ENCODE measurements around the gene SHROOM2. TPM values are rescaled to one million over a fixed set of nuclear protein-coding genes. Genes with fewer than 3 reads are reported as not detected.

Gene SHROOM2
- total RNA-seq, 1 donor = under 0.01 TPM

DNA sequence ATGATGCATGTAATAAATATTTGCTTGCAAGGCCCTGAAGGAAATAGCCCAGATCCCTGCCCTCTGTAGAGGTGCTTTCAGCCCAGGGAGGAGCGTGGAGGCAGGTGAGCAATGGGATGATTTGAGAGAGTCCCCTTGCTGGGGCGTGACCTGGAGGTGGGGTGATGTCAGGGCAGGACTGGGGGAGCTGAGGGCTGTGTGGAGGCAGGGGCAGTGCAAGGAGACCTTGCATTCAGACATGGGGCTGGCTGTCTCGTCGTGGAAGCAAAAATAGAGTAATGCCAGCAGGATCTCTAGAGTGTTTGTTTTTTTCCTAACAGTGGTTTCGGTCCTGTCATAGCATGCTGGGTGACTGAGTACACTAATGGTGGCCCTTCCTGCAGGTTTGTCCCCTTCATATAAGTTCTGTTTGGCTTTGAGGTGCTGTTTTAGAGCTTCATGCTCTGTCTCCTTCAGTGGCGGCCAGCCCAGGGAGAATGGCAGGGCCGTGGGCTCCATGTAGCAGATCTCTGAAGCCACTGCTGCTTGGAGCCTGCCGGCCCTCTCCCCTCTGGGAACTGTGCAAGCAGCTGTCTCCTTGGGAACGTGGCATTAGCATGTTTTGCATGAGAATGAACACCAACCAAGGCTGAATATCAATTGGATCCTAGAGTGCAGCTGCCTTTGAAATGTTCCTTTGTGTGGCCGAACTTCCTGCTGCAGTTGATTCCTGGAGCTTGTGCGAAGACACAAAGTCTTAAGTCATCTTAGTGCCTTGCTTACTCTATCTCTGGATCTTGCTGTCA is 141.7 kb downstream of the SHROOM2 start:
- DNase-seq (ENCODE audit: low read depth in 2 of 3, low spot score in 2 of 3) = no peak

DNA sequence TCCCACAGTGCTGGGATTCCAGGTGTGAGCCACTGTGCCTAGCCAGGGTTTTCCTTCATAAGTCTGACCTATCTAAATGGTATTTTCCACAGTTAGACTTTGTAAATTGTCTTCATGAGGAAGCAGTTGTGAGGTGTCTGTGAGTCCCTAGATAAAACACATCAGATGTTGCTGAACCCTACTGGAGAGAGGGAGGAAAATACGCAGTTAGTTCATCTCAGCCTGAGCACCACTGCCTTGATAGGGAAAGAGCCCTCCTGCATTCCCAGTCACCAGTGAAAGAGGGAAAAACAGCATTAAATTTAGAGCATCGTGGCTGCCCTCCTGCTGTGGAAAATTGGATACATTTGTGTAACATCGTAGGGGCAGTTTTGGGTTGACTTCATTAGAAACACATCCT is 149.2 kb downstream of the SHROOM2 start:
- no peak for DNase-seq (ENCODE audit: low read depth in 2 of 3, low spot score in 2 of 3)

DNA sequence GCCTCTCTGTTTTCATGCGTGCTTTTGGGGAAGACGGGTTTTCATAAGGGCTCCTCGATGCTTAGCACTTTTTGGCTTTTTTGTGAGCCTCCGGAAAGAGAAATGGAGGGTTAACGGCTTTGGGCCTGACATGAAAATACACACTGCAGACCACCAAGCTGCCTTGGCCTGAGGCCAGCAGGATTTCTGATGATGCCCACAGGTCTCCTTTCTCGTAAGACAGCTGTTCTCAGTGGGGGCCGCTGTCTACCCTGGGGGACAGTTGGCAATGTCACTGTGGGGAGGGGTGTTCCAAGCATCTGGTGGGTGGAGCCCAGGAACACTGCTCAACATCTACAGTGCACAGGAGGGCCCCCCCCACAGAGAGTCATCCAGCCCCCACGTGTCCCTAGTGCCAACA is 151.5 kb downstream of the SHROOM2 start:
- no peak for DNase-seq (ENCODE audit: low read depth in 2 of 3, low spot score in 2 of 3)

DNA sequence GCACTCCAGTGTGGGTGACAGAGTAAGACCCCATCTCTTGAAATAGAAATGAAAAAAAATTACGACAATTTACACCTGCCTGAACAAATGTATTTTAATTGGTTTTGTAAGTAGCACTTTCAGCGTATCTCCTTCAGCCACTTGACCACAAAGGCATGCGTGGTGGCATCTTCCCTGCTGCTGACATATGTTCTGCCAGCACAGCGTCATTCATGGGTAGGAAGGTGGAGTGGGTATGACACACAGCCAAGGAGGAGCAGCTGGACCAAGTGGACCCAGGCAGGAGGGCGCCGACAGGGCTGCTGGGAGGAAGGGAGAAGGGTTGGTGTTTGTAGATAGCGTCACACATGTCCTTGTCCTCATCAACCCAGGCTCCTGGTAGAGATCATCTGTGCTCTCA is 152.3 kb downstream of the SHROOM2 start:
- no peak for DNase-seq (ENCODE audit: low read depth in 2 of 3, low spot score in 2 of 3)

DNA sequence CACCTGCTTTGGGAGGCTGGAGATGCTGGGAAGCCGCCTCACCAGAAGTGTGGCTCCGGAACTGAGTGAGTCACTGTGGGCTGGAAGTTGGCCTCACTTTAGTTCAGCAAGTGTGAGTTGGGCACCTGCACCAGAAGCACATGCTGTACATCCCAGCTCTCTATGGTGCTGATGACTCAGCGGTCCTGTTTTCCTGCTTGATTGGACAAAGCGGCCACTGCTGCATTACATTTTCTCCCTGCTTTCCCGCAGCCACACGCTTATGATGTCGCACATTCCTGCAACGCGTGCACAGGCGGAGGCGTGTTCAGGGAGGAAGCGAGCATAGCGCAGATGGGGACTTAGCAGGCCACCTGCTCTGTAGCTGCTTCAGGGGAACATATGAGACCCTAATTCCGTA is 154.2 kb downstream of the SHROOM2 start:
- DNase-seq (ENCODE audit: low read depth in 2 of 3, low spot score in 2 of 3) = peak in 2 of 3 donors; percentile 50 to 67

DNA sequence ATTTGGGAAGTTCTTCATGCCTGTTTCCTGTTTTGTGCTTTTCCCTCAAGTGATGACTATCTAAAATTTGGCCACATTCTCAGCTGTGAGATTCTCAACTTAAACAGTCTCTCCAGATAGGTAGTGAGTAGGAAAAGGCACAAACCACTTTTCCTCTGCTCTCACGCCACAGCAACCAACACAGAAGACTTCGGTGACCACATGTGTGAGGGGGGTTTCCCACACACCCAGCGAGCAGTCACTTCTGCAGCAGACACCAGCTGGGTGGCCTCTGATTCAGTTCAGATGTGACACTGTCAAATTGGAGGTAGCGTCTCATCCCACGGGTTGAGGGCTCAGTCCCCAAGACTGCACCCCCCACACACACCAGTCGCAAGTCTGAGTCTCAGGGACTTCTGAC is 155.9 kb downstream of the SHROOM2 start:
- DNase-seq (ENCODE audit: low read depth in 2 of 3, low spot score in 2 of 3) = peak in 2 of 3 donors; percentile 80

DNA sequence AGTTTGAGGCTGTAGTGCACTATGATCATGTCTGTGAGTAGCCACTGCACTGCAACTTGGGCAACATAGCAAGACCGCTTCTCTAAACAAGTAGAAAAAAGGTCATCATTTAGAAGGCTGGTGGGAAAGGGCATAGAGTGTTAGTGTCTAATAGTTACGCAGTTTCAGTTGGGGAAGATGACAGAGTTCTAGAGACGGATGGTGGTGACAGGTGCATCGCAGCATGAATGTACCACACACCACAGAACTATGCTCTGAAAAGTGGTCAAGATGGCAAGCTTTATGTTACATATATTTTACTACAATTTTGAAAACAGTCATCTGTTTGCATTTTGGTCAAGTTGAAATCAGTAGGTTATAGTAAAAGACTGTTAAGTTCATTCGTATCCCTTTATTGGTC is 157.2 kb downstream of the SHROOM2 start:
- no peak for DNase-seq (ENCODE audit: low read depth in 2 of 3, low spot score in 2 of 3)

DNA sequence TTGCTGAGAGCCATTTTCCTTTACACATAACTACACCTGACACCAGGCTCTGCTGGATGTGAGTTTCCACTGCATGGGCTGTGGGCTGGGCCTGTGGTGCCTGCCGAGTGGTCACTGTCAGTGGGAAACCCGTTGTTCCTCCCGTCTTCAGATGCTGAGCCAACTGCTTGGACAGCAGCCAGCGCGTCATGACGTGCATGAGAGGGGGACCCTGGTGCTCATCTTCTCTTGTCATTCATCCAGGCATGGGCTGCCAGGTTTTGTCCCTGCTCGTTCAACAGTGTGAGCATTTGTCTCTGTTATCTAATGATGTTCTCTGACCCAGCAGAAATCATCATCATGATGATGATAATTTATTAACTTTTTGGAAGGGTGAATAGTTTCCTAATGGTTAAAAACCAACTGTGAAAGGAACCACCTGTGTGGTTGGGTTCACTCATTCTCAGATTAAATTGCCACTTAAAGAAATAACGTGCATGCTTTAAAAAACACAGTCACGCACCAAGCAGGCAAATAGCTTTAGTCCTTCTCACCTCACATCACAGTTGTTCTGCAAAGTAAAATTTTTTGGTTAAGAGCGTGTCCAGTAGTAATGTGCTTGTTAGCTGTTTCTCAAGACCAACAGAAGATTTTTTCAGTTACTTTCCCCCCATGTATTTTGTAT is 161.0 kb downstream of the SHROOM2 start:
- no peak for DNase-seq (ENCODE audit: low read depth in 2 of 3, low spot score in 2 of 3)

DNA sequence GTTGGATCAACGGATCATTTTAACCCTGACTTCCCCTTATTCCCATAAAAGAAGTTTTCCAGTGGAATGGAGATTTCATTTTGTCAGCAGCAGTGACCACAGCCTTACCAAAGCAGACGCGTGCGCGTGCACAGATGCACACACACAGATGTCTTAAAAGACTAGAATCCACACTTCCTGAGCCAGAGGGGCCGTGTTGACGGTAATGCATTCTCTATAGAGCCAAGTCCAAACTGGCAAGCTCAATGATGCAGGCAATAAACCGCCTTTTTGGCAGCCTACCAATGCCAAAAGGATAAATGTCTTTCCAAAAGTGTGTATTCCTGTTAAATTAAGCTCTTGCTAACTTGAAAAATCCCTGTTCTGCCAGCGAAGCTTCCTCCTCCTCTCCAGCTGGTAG is 162.2 kb downstream of the SHROOM2 start:
- DNase-seq (ENCODE audit: low read depth in 2 of 3, low spot score in 2 of 3) = no peak

DNA sequence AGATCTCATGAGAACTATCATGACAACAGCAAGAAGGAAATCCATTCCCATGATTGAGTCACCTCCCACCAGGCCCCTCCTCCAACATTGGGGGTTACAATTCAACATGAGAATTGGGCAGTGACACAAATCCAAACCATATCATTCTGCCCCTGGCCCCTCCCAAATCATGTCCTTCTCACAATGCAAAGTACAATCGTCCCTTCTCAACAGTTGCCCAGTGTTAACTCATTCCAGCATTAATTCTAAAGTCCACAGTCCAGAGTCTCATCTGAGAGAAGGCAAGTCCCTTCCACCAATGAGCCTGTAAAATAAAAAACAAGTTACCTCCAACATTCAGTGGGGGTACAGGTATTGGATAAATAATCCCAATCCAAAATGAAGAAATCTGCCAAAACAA is 166.1 kb downstream of the SHROOM2 start:
- no peak for DNase-seq (ENCODE audit: low read depth in 2 of 3, low spot score in 2 of 3)

DNA sequence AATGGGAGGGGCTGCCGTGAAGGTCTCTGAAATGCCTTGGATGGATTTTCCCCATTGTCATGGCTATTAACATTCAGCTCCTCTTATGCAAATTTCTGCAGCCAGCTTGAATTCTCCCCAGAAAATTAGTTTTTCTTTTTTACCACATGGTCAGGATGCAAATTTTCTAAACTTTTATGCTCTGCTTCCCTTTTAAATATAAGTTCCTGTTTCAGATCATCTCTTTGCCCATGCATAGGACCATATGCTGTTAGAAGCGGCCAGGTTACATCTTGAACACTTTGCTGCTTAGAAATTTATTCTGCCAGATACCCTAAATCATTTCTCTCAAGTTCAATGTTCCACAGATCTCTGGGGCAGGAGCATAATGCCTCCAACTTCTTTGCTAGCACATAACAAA is 167.2 kb downstream of the SHROOM2 start:
- no peak for DNase-seq (ENCODE audit: low read depth in 2 of 3, low spot score in 2 of 3)

DNA sequence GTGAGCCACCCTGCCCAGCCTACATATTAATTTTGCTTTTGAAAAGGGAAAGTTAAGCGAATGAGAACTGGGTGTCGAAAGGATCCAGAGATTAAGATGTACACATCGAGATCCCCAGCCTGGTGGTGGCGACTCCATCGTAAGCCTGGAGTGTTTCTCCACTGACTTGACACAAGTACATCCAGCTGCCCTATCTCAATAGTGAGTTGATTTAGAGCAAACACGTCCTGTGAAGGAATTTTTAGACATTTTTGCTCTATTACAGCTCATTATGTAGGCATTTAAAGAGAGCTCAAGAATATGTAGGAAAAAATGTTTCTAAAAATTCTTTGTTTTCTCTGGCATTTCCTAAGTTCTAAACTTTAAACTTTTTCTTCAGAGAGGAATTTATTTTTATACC is 169.3 kb downstream of the SHROOM2 start:
- no peak for DNase-seq (ENCODE audit: low read depth in 2 of 3, low spot score in 2 of 3)

DNA sequence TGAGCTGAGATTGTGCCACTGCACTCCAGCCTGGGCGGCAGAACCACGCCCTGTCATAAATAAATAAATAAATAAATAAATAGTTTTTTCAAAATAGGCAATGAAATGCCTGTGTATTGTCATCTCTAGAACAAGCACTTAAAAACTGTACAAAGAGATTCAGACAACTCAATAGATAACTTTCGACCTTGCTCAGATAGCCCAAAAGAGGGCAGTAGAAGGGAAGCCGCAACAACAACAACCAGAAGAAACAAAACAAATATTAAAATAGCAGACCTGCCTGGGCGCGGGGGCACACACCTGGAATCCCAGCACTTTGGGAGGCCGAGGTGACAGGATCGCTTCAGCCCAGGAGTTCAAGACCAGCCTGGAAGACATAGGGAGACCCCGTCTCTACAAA is 171.5 kb downstream of the SHROOM2 start:
- DNase-seq (ENCODE audit: low read depth in 2 of 3, low spot score in 2 of 3) = no peak

DNA sequence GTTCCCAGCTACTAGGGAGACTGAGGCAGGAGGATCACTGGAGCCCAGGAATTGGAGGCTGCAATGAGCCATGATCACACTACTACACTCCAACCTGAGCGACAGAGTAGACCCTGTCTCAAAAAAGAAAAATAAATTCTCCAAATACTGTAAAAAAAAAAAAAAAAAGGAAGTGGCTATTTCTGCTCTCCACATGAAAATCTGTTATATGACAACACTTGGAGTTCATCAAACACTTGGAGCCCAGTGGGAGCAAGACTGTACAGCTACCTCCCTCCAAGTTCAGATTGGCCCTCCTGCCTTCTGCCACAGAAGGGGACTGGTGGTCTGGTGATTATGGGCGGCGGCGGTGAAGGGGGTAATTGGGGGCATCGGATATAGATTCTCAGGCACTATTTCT is 172.0 kb downstream of the SHROOM2 start:
- no peak for DNase-seq (ENCODE audit: low read depth in 2 of 3, low spot score in 2 of 3)

DNA sequence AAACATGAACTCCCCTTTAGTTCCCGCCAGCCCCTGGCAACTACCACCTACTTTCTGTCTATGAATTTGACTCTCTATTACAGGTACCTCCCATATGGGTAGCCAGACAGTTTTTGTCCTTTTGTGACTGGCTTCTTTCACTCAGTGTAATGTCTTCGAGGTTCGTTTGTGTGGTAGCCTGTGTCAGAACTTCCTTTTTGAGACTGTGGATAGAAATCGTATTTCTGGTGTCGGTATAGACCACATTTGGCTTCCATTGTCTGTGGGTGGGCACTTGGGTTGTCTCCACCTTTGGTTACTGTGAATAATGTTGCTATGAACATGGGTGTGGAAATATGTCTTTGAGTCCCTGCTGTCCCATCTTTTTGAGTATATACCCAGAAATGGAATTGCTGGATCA is 175.5 kb downstream of the SHROOM2 start:
- DNase-seq (ENCODE audit: low read depth in 2 of 3, low spot score in 2 of 3) = no peak

DNA sequence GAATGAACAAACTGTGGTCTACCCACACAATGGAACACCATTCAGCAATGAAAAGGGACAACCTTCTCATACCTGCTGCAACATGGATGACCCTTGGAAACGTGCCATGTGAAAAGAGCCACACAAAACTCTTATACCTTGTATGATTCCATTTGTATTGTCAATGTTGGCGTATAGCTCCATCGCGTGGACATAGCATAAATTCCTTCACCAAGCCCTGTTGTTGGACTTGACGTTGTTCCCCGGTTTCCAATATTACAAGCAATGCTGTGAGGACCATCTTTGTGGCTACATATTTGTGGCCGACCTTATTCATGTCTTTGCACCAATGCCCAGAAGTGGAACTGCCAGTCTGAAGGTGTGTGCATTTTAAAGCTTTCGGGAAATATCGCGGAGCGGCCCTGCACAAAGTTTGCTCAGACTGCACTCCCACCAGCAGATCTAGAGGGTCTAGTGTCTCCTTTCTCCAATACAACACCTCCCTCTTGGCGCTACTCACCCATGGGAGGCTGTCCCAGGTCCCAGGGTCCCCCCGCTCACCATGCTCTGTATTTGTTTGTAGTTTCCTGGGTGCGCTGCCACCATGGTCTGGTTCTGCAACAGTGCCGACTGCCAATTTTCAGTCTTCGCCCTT is 180.7 kb downstream of the SHROOM2 start, which contains the start of gene CLDN34:
CLDN34 (plus strand) TSS at position 584 of the 634 bp plus-strand sequence; CDS start at position 584, 0 bp downstream.
- DNase-seq (ENCODE audit: low read depth in 2 of 3, low spot score in 2 of 3) = no peak

DNA sequence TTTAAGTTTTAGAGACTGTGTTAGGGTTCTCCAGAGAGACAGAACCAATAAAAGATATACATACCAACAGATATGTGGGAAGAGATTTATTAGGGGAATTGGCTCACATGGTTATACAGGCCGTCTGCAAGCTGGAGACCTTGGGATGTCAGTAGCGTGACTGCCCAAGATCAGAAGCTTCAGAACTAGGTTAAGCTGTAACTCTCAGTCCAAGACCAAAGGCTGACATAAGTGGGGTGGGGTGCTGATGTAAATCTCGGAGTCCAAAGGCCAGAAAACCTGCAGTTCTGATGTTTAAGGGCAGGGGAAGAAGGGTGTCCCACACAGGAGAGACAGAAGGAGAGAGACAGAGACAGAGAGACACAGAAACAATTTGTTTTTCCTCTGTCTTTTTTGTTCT is 191.4 kb downstream of the SHROOM2 start:
- no peak for DNase-seq (ENCODE audit: low read depth in 2 of 3, low spot score in 2 of 3)

DNA sequence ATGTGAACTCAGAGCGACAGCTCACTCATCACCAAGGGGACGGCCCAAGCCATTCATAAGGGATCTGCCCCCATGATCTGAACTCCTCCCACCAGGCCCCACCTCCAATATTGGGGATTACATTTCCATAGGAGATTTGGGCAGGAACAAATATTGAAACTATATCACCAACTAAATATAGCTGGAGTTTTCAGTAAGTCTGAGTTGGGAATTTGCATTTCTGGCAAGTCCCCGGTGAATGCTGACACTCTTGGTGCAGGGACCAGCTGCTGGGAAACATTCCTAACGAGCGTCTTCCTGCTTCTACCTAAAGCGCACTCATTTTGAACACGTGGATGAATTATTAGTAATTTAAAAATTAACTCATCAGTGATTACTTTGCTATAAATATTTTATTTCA is 194.2 kb downstream of the SHROOM2 start:
- DNase-seq (ENCODE audit: low read depth in 2 of 3, low spot score in 2 of 3) = no peak

DNA sequence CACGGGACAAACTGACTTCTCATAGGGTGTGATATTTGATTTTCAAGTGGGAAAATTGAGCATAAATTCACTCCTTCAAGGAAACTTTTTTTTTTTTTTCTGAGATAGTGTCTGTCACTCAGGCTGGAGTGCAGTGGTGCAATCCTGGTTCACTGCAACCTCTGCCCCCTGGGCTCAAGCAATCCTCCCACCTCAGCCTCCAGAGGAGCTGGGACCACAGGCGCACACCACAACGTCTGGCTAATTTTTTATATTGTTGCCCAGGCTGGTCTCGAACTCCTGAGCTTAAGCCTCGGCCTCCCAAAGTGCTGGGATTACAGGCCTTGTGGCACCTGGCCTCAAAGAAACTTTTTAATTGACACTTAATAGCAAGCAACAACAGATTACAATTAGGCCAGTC is 194.7 kb downstream of the SHROOM2 start:
- no peak for DNase-seq (ENCODE audit: low read depth in 2 of 3, low spot score in 2 of 3)

DNA sequence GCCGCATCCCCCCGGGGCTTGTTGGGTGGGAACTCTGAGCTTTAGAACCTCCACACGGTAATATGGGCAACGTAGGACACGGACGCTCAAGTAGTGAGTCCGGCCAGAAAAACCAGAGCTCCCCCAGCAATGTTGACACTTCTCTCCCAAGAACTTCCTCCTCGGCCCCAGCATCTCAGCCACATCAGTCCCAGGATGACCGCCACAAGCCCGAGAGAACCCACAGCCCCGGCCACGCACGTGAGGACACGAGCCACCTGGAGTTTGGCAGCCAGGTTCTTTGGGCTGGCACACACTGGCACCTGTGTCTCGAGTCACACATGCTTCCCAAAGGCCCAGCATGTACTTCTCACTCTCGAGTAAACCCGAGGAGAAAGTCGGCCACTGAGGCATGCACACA is 197.2 kb downstream of the SHROOM2 start:
- DNase-seq (ENCODE audit: low read depth in 2 of 3, low spot score in 2 of 3) = no peak

DNA sequence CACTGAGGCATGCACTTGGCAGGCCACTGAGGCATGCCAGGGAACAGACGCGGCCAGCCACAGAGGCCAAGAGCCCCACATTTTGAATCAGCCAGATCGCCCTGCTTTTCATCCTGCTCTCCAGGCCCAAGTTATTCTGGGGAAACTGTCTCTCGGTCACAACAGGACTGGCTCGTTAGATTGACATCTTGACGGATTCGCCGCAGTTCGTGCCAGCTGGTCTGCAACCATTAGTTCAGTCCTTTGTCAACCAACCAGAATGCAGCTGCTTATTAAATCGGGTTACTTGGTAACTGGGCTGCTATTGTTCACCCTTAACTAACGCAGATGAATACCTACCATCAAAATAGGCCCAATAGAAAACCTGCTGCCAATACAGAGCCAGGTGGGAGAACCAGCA is 197.6 kb downstream of the SHROOM2 start:
- no peak for DNase-seq (ENCODE audit: low read depth in 2 of 3, low spot score in 2 of 3)

DNA sequence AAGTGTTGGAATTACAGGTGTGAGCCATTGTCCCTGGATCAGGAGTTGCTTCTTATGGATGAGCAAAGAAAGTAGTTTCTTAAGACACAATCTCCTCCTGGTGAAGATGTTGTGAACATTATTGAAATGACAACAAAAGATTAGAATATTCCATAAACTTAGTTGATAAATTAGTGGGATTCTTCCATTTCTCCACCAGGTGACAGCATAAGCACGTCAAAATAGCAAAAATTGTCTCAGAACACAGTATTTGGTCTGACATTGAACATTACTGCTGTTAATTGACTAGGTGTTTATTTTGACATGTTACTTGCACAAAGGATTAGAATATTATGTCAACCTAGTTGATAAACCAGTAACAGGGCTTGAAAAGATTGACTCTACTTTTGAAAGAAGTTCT is 202.5 kb downstream of the SHROOM2 start:
- peak in 2 of 3 donors; percentile 17 to 44 for DNase-seq (ENCODE audit: low read depth in 2 of 3, low spot score in 2 of 3)
